Astrocyte (in vitro differentiated cells and primary cell): ENCODE measurements around the gene CERS6. TPM values are rescaled to one million over a fixed set of nuclear protein-coding genes. Genes with fewer than 3 reads are reported as not detected.

ENCODE experiments used
- DNase-seq: peaks from one replicate; pipeline ENCODE4 v3.0.0-alpha.2; 2010; ENCODE audit warnings: low read depth
- FAIRE-seq: peaks from 2 replicates; lab custom pipeline; 2011; peaks lifted over from hg19 to GRCh38; lab: Jason Lieb, UNC
- H2AFZ ChIP-seq: 2 replicates; pipeline ENCODE4 v1.6.0; 2012; ENCODE audit warnings: low read depth, low read length, inconsistent platforms
- H3K27ac ChIP-seq: 2 replicates; pipeline ENCODE4 v1.5.1; 2011; ENCODE audit warnings: low read depth, low read length, inconsistent platforms
- H3K27me3 ChIP-seq: 2 replicates; pipeline ENCODE4 v1.6.0; 2011; ENCODE audit warnings: low read length, inconsistent platforms; ENCODE audit not compliant: insufficient read depth
- H3K36me3 ChIP-seq: 2 replicates; pipeline ENCODE4 v1.5.1; 2011; ENCODE audit warnings: low read length, inconsistent platforms; ENCODE audit not compliant: insufficient read depth
- H3K4me1 ChIP-seq: 2 replicates; pipeline ENCODE4 v1.5.1; 2011; ENCODE audit warnings: low read length, inconsistent platforms; ENCODE audit not compliant: insufficient read depth
- H3K4me2 ChIP-seq: 2 replicates; pipeline ENCODE4 v1.6.0; 2012; ENCODE audit warnings: low read length, inconsistent platforms
- H3K4me3 ChIP-seq: 2 replicates; pipeline ENCODE4 v1.5.1; 2011; ENCODE audit warnings: low read depth, mild to moderate bottlenecking, low read length, inconsistent platforms; ENCODE audit not compliant: insufficient read depth
- H3K79me2 ChIP-seq: 2 replicates; pipeline ENCODE4 v1.6.0; 2012; ENCODE audit warnings: mild to moderate bottlenecking, low read length, inconsistent platforms; ENCODE audit not compliant: insufficient read depth
- H3K9ac ChIP-seq: 2 replicates; pipeline ENCODE4 v1.6.0; 2012; ENCODE audit warnings: mild to moderate bottlenecking, low read length, inconsistent platforms
- H3K9me3 ChIP-seq: 2 replicates; pipeline ENCODE4 v1.5.1; 2012; ENCODE audit warnings: low read depth, mild to moderate bottlenecking, low read length, inconsistent platforms; ENCODE audit not compliant: insufficient read depth
- H4K20me1 ChIP-seq: 2 replicates; pipeline ENCODE4 v1.6.0; 2012; ENCODE audit warnings: low read length, inconsistent platforms; ENCODE audit not compliant: insufficient read depth
- H3K27ac Mint-ChIP-seq: one replicate; pipeline ENCODE4 v1.8.0; 2021; ENCODE audit warnings: mild to moderate bottlenecking, mixed read lengths; ENCODE audit not compliant: unreplicated experiment
- H3K27me3 Mint-ChIP-seq: one replicate; pipeline ENCODE4 v1.8.0; 2021; ENCODE audit warnings: low read depth, mixed read lengths; ENCODE audit not compliant: unreplicated experiment
- H3K36me3 Mint-ChIP-seq: one replicate; pipeline ENCODE4 v1.8.0; 2021; ENCODE audit warnings: low read depth, mixed read lengths; ENCODE audit not compliant: unreplicated experiment
- H3K4me1 Mint-ChIP-seq: one replicate; pipeline ENCODE4 v1.8.0; 2021; ENCODE audit warnings: low read depth, mixed read lengths; ENCODE audit not compliant: unreplicated experiment
- H3K4me3 Mint-ChIP-seq: one replicate; pipeline ENCODE4 v1.8.0; 2021; ENCODE audit warnings: mild to moderate bottlenecking, moderate library complexity, mixed read lengths; ENCODE audit not compliant: unreplicated experiment
- H3K9me3 Mint-ChIP-seq: one replicate; pipeline ENCODE4 v1.8.0; 2021; ENCODE audit warnings: mild to moderate bottlenecking, mixed read lengths; ENCODE audit not compliant: unreplicated experiment
- CTCF ChIP-seq: IDR thresholded peaks from 2 replicates; pipeline ENCODE4 v1.5.1; 2011; ENCODE audit warnings: low read depth, mild to moderate bottlenecking, inconsistent platforms, low read length, moderate library complexity; ENCODE audit not compliant: insufficient read depth
- EZH2 ChIP-seq: IDR thresholded peaks from 2 replicates; pipeline ENCODE4 v1.6.1; 2012; ENCODE audit warnings: mild to moderate bottlenecking, low read length, inconsistent platforms; ENCODE audit not compliant: insufficient read depth
- total RNA-seq: library from RNA; stranded (reverse); gene quantifications from 2 replicates; pipeline ENCODE4 v1.2.1, GENCODE V29; 2021

The CERS6 gene
- total RNA-seq, 1 donor from 2014 or later, result 23.4 TPM

DNA sequence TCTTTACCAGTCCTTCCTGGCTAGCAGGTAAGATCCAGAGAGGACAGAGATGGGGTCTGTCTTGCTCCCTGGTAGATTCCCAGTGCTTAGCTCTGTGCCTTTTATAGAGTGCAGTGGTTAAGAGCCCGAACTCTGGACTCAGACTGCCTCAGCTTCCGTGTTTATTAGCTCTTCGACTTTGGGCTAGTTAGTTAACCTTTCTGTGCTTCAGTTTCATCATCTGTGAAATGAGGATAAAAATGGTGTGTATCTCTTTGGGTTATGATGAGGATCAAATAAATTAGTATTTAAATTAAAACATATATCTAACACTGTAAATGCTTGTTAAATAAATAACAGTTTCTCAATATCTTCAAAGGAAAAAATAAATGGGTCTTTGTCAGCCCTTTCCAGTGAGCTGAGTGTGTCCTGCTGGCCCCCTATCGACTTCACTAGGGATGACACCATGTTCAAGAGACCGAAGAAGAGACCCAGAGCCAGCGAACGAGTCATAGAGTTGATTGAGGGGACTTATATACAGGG is 38.2 kb downstream of the CERS6 start:
- no peak for FAIRE-seq
- Histone ChIP-seq H3K9ac (no peak overlapping the region), H3K27me3 (no peaks in the 10 kb centered on the region), H3K4me2 (no peak overlapping the region), H4K20me1 (peaks cover 3% of the 10 kb centered on the region), H3K79me2 (no peaks in the 10 kb centered on the region), H2AFZ (no peak overlapping the region), H3K36me3 (no peaks in the 10 kb centered on the region), H3K27ac (no peak overlapping the region), H3K4me3 (no peak overlapping the region), H3K4me1 (peaks cover 11% of the 10 kb centered on the region), H3K9me3 (no peaks in the 10 kb centered on the region)
- Mint-ChIP-seq H3K27ac (no peak overlapping the region), H3K4me3 (no peak overlapping the region), H3K4me1 (peaks cover 24% of the 10 kb centered on the region), H3K9me3 (no peaks in the 10 kb centered on the region), H3K27me3 (no peaks in the 10 kb centered on the region), H3K36me3 (no peaks in the 10 kb centered on the region)
- no peak for TF ChIP-seq EZH2
- peak; percentile 29 for TF ChIP-seq CTCF
- DNase-seq, result no peak

DNA sequence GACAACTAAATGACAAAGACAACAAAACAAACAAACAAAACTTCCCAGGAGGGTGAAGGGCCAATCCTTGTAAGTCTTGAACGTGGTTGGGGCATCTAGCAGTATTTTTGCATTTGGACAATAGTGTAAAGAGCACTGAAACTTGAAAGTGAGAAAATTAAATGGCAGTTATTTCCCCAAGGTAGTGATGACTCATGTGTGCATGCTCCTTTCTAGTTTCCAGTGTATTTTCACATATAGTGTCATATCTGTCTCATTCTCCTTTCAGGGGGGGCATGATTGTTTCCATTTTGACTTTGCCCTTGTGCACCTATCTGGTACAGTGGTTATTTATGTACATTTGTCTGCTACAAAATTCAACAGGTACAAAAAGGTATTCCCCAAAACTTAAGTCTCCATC is 39.5 kb downstream of the CERS6 start:
- Histone ChIP-seq H3K4me3 (no peak overlapping the region), H3K4me1 (peaks cover 4% of the 10 kb centered on the region), H3K9ac (no peak overlapping the region), H3K9me3 (no peaks in the 10 kb centered on the region), H4K20me1 (peaks cover 3% of the 10 kb centered on the region), H3K36me3 (no peaks in the 10 kb centered on the region), H3K4me2 (no peak overlapping the region), H3K27ac (no peak overlapping the region), H3K27me3 (no peaks in the 10 kb centered on the region), H3K79me2 (no peaks in the 10 kb centered on the region), H2AFZ (no peak overlapping the region)
- FAIRE-seq, result no peak
- no peak overlapping the region for H3K27ac Mint-ChIP-seq
- H3K9me3 Mint-ChIP-seq, result peaks cover 2% of the 10 kb centered on the region
- H3K4me1 Mint-ChIP-seq, result peaks cover 21% of the 10 kb centered on the region
- H3K4me3 Mint-ChIP-seq, result no peak overlapping the region
- H3K36me3 Mint-ChIP-seq, result no peaks in the 10 kb centered on the region
- no peak for DNase-seq
- no peaks in the 10 kb centered on the region for H3K27me3 Mint-ChIP-seq
- TF ChIP-seq EZH2, result no peak
- no peak for TF ChIP-seq CTCF

DNA sequence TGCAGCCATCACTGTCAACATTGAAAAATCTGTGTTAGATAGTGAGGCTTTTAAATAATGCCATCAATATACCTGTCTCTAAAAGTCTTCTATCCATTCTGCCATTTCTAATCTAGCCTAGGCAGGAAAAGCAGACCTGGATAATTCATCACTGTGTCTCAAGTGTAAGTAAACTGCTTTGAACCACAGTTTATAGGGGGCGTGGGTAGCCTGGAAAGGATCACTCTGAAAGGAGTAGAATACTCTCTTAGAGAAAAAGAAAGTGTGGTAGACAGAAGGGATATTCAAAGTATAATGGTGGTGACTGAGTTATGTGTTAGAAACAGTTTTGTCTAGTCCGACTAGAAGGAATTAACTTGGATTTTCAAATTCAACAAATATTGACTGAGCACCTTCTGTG is 40.8 kb downstream of the CERS6 start:
- DNase-seq (no peak), FAIRE-seq (no peak)
- Histone ChIP-seq H3K36me3 (no peaks in the 10 kb centered on the region), H3K4me2 (no peak overlapping the region), H3K9ac (no peak overlapping the region), H3K4me1 (no peaks in the 10 kb centered on the region), H3K27ac (no peak overlapping the region), H3K79me2 (no peaks in the 10 kb centered on the region), H3K27me3 (no peaks in the 10 kb centered on the region), H3K4me3 (no peak overlapping the region), H2AFZ (no peak overlapping the region), H4K20me1 (peaks cover 3% of the 10 kb centered on the region), H3K9me3 (no peaks in the 10 kb centered on the region)
- Mint-ChIP-seq H3K4me1 (peaks cover 19% of the 10 kb centered on the region), H3K4me3 (no peak overlapping the region), H3K36me3 (no peaks in the 10 kb centered on the region), H3K27me3 (no peaks in the 10 kb centered on the region), H3K9me3 (peaks cover 2% of the 10 kb centered on the region), H3K27ac (no peak overlapping the region)
- TF ChIP-seq EZH2 (no peak), CTCF (no peak)
